ENCODE results near the gene DRC7.

DNA sequence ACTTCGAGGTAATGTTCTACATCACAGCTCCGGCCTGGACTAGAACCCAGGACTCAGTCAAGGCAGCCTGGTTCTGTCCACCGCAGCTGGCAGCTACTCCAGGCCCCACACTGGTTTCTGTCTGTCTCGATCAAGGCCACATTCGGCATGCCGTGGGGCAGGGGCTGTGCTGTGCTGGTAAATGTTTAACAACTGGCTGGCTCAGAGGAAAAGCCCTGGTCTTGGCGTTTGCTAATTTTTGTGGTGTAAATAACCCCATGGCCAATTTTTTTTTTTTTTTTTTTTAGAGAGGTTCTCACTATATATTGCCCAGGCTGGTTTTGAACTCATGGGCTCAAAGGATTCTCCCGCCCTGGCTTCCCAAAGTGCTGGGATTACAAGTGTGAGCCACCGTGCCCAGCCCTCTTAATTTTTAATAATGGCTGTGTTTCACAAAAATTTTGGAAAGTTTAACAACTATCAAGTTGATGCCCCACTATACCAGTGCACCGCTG lies 328 bp upstream of the DRC7 start:
- TF ChIP-seq, protein P1, sequence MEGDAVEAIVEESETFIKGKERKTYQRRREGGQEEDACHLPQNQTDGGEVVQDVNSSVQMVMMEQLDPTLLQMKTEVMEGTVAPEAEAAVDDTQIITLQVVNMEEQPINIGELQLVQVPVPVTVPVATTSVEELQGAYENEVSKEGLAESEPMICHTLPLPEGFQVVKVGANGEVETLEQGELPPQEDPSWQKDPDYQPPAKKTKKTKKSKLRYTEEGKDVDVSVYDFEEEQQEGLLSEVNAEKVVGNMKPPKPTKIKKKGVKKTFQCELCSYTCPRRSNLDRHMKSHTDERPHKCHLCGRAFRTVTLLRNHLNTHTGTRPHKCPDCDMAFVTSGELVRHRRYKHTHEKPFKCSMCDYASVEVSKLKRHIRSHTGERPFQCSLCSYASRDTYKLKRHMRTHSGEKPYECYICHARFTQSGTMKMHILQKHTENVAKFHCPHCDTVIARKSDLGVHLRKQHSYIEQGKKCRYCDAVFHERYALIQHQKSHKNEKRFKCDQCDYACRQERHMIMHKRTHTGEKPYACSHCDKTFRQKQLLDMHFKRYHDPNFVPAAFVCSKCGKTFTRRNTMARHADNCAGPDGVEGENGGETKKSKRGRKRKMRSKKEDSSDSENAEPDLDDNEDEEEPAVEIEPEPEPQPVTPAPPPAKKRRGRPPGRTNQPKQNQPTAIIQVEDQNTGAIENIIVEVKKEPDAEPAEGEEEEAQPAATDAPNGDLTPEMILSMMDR (IDR thresholded peaks at IDR 0.05; ENCODE audit: poor library complexity, severe bottlenecking), result no peak
- no peak for TF ChIP-seq POLR2AphosphoS5 (IDR thresholded peaks at IDR 0.05)
- TF ChIP-seq, protein P2, sequence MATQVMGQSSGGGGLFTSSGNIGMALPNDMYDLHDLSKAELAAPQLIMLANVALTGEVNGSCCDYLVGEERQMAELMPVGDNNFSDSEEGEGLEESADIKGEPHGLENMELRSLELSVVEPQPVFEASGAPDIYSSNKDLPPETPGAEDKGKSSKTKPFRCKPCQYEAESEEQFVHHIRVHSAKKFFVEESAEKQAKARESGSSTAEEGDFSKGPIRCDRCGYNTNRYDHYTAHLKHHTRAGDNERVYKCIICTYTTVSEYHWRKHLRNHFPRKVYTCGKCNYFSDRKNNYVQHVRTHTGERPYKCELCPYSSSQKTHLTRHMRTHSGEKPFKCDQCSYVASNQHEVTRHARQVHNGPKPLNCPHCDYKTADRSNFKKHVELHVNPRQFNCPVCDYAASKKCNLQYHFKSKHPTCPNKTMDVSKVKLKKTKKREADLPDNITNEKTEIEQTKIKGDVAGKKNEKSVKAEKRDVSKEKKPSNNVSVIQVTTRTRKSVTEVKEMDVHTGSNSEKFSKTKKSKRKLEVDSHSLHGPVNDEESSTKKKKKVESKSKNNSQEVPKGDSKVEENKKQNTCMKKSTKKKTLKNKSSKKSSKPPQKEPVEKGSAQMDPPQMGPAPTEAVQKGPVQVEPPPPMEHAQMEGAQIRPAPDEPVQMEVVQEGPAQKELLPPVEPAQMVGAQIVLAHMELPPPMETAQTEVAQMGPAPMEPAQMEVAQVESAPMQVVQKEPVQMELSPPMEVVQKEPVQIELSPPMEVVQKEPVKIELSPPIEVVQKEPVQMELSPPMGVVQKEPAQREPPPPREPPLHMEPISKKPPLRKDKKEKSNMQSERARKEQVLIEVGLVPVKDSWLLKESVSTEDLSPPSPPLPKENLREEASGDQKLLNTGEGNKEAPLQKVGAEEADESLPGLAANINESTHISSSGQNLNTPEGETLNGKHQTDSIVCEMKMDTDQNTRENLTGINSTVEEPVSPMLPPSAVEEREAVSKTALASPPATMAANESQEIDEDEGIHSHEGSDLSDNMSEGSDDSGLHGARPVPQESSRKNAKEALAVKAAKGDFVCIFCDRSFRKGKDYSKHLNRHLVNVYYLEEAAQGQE (IDR thresholded peaks at IDR 0.05; ENCODE audit: borderline replicate concordance), result no peak
- TF ChIP-seq EZH2 (IDR thresholded peaks at IDR 0.05; ENCODE audit: borderline replicate concordance, insufficient read depth, low read length, poor library complexity, severe bottlenecking), result no peak

Measured in neural cell (in vitro differentiated cells).